HepG2 (cell line): ENCODE data around the gene PAFAH1B1. TPM values are rescaled to one million over a fixed set of nuclear protein-coding genes. Genes with fewer than 3 reads are reported as not detected.

Source experiments
- ARID4A ChIP-seq: sonication (generic); formaldehyde crosslinking; IDR thresholded peaks from 2 replicates; pipeline ENCODE4 v1.5.0; 2020; ENCODE audit warnings: mild to moderate bottlenecking, missing genetic modification reagents, borderline replicate concordance
- BORCS8-MEF2B ChIP-seq: sonication (generic); formaldehyde crosslinking; IDR thresholded peaks from 2 replicates; pipeline ENCODE4 v1.8.0; 2022; ENCODE audit warnings: mild to moderate bottlenecking, missing genetic modification reagents
- GLI4 ChIP-seq: sonication (generic); formaldehyde crosslinking; IDR thresholded peaks from 2 replicates; pipeline ENCODE4 v1.5.1; 2020; ENCODE audit warnings: missing genetic modification reagents, mild to moderate bottlenecking, moderate library complexity, borderline replicate concordance
- PATZ1 ChIP-seq: sonication (generic); formaldehyde crosslinking; IDR thresholded peaks from 2 replicates; pipeline ENCODE4 v1.4.0; 2020; ENCODE audit warnings: missing genetic modification reagents
- REL ChIP-seq: sonication (generic); formaldehyde crosslinking; conservative IDR thresholded peaks from 2 replicates; pipeline ENCODE4 v1.8.0; 2022; ENCODE audit warnings: mild to moderate bottlenecking, missing genetic modification reagents, moderate library complexity
- SKI ChIP-seq: fragments of 450-650 bp; IDR thresholded peaks from one replicate; pipeline ENCODE4 v1.6.1; 2018; ENCODE audit warnings: mild to moderate bottlenecking; ENCODE audit not compliant: partially characterized antibody
- SOX5 ChIP-seq: IDR thresholded peaks from 2 replicates; pipeline ENCODE4 v1.6.1; 2016; ENCODE audit warnings: borderline replicate concordance
- TFDP1 ChIP-seq: IDR thresholded peaks from 2 replicates; pipeline ENCODE4 v1.6.1; 2016; ENCODE audit warnings: missing compliant biosample characterization, missing genetic modification reagents, borderline replicate concordance
- YEATS2 ChIP-seq: sonication (generic); formaldehyde crosslinking; IDR thresholded peaks from 2 replicates; pipeline ENCODE4 v1.4.0; 2020; ENCODE audit warnings: missing genetic modification reagents, borderline replicate concordance
- ZBTB37 ChIP-seq: sonication (generic); formaldehyde crosslinking; IDR thresholded peaks from 2 replicates; pipeline ENCODE4 v1.4.0; 2020; ENCODE audit warnings: mild to moderate bottlenecking, missing genetic modification reagents
- ZFX ChIP-seq: sonication (generic); formaldehyde crosslinking; IDR thresholded peaks from 2 replicates; pipeline ENCODE4 v1.4.0; 2020; ENCODE audit warnings: mild to moderate bottlenecking, low read depth, missing genetic modification reagents, moderate library complexity
- ZNF350 ChIP-seq: sonication (generic); formaldehyde crosslinking; IDR thresholded peaks from 2 replicates; pipeline ENCODE4 v1.4.0; 2020; ENCODE audit warnings: mild to moderate bottlenecking, low read depth, missing genetic modification reagents, borderline replicate concordance
- ZNF609 ChIP-seq: sonication (generic); formaldehyde crosslinking; IDR thresholded peaks from 2 replicates; pipeline ENCODE4 v1.4.0; 2020; ENCODE audit warnings: mild to moderate bottlenecking, missing genetic modification reagents, borderline replicate concordance
- polyA plus RNA-seq, 8 experiments: library from polyadenylated mRNA; depleted of rRNA in 3 of 8; stranded (reverse) in 7 of 8; unstranded in 1 of 8; fragments of >200 nt; fragmentation: Illumina TruSeq in 4 of 8; extraction: Trizol in 4 of 8; gene quantifications; 2 replicates each; pipeline versions ENCODE4 v1.2.1 to v1.2.3, GENCODE V29; 2011 to 2016; ENCODE audit warnings: low read depth in 4 of 8, missing spikeins in 1 of 8, mixed read lengths in 1 of 8; ENCODE audit not compliant: insufficient read depth in 1 of 8
- total RNA-seq, 5 experiments: library from RNA; depleted of rRNA; stranded (reverse); fragments of >200 nt; fragmentation: Illumina TruSeq; extraction: Trizol; gene quantifications; 2 replicates each; pipeline ENCODE4 v1.2.3, GENCODE V29; 2016; ENCODE audit warnings: low read depth in 1 of 5

PAFAH1B1 gene
- total and polyA plus RNA-seq, 2 of the 13 experiments (the other 11 are each of a cell fraction or from before 2014, with no cell fraction given), result 46.0 to 64.9 TPM

- 0 out of 2 replicates have a peak, but pooled peaks have one; percentile 28 for TF ChIP-seq ZNF609
- TF ChIP-seq PATZ1, result peak; percentile 67
- TF ChIP-seq SKI, result peak; percentile 78
- TF ChIP-seq SOX5 (CRISPR knock-in tag), result peak; percentile 15; the same call in 1 of the 2 replicates
- peak; percentile 85 for TF ChIP-seq BORCS8-MEF2B (CRISPR knock-in tag)
- peak; percentile 90 for TF ChIP-seq TFDP1
- TF ChIP-seq YEATS2 (CRISPR knock-in tag), result peak; percentile 91
- TF ChIP-seq GLI4, result no peak
- TF ChIP-seq ARID4A (CRISPR knock-in tag), result peak; percentile 93; the same call in 1 of the 2 replicates
- TF ChIP-seq REL (CRISPR knock-in tag), result peak; percentile 13; the same call in 1 of the 2 replicates
- peak; percentile 76; the same call in 1 of the 2 replicates for TF ChIP-seq ZFX (CRISPR knock-in tag)
- TF ChIP-seq ZBTB37 (CRISPR knock-in tag), result no peak
- TF ChIP-seq ZNF350 (CRISPR knock-in tag), result peak; percentile 51; the same call in 1 of the 2 replicates
These were observed 118.3 kb downstream of the PAFAH1B1 start, which contains the start of gene CLUH (continued) for GRCh38 chr17:2711608-2712299.
